GM23248 (cell line): ENCODE data around the gene NUCB2. TPM values are rescaled to one million over a fixed set of nuclear protein-coding genes. Genes with fewer than 3 reads are reported as not detected.

ENCODE experiments used
- DNase-seq: peaks from one replicate; pipeline ENCODE4 v3.0.0-alpha.2; 2015
- H2AFZ ChIP-seq: fragments of 200-600 bp; sonication (generic); 2 replicates; pipeline ENCODE4 v1.6.1; 2016; ENCODE audit warnings: antibody characterized with exemption
- H3F3A ChIP-seq: fragments of 200-600 bp; sonication (generic); 2 replicates; pipeline ENCODE4 v1.6.1; 2016; ENCODE audit warnings: mild to moderate bottlenecking, antibody characterized with exemption, mixed run types; ENCODE audit not compliant: insufficient read depth
- H3K27ac ChIP-seq: fragments of 200-600 bp; sonication (generic); 2 replicates; pipeline ENCODE4 v1.5.1; 2016; ENCODE audit warnings: mild to moderate bottlenecking
- H3K27me3 ChIP-seq: fragments of 200-600 bp; sonication (generic); replicated peaks from 2 replicates; pipeline ENCODE4 v1.6.1; 2016; ENCODE audit warnings: mild to moderate bottlenecking; ENCODE audit not compliant: insufficient read depth
- H3K36me3 ChIP-seq: fragments of 200-600 bp; sonication (generic); 2 replicates; pipeline ENCODE4 v1.6.1; 2016; ENCODE audit warnings: low read depth, mild to moderate bottlenecking
- H3K4me1 ChIP-seq: fragments of 200-600 bp; sonication (generic); 2 replicates; pipeline ENCODE4 v1.6.1; 2016; ENCODE audit warnings: mild to moderate bottlenecking; ENCODE audit not compliant: insufficient read depth
- H3K4me2 ChIP-seq: fragments of 200-600 bp; sonication (generic); one replicate; pipeline ENCODE4 v1.6.1; 2016; ENCODE audit warnings: mild to moderate bottlenecking; ENCODE audit not compliant: unreplicated experiment
- H3K4me3 ChIP-seq: fragments of 200-600 bp; sonication (generic); 2 replicates; pipeline ENCODE4 v1.5.1; 2016; ENCODE audit warnings: mild to moderate bottlenecking
- H3K79me2 ChIP-seq: fragments of 200-600 bp; sonication (generic); 2 replicates; pipeline ENCODE4 v1.6.1; 2016; ENCODE audit warnings: mild to moderate bottlenecking; ENCODE audit not compliant: insufficient read depth
- H3K9ac ChIP-seq: fragments of 200-600 bp; sonication (generic); 2 replicates; pipeline ENCODE4 v1.6.1; 2016; ENCODE audit warnings: mild to moderate bottlenecking
- H3K9me2 ChIP-seq: fragments of 200-600 bp; sonication (generic); 2 replicates; pipeline ENCODE4 v1.6.1; 2016; ENCODE audit warnings: mixed run types, mild to moderate bottlenecking, moderate library complexity; ENCODE audit not compliant: insufficient read depth
- H3K9me3 ChIP-seq: fragments of 200-600 bp; sonication (generic); one replicate; pipeline ENCODE4 v1.6.1; 2017; ENCODE audit warnings: low read depth
- H4K20me1 ChIP-seq: fragments of 200-600 bp; sonication (generic); 2 replicates; pipeline ENCODE4 v1.6.0; 2016; ENCODE audit not compliant: insufficient read depth
- EZH2 ChIP-seq: fragments of 200-600 bp; sonication (generic); IDR thresholded peaks from 2 replicates; pipeline ENCODE4 v1.6.1; 2018; ENCODE audit warnings: antibody characterized with exemption, mild to moderate bottlenecking; ENCODE audit not compliant: insufficient read depth, poor library complexity, severe bottlenecking
- EZH2phosphoT487 ChIP-seq: fragments of 200-600 bp; sonication (generic); IDR thresholded peaks from 2 replicates; pipeline ENCODE4 v1.6.1; 2018; ENCODE audit warnings: antibody characterized with exemption, moderate library complexity, mild to moderate bottlenecking, low read depth; ENCODE audit not compliant: insufficient read depth
- WGBS, 2 experiments: methylation state at CpG; one replicate each; pipeline ENCODE4 v1.1.6; 2015 to 2017; ENCODE audit warnings: low lambda C conversion rate in 2 of 2, low coverage in 1 of 2; ENCODE audit errors: missing lambda C conversion rate in 2 of 2; 5-methylcytosine and 5-hydroxymethylcytosine counted together
- in situ Hi-C: fragments of 300-500 bp; cut with MboI; formaldehyde crosslinking; loops from 2 replicates; pipeline ENCODE4 v1.15.0; 2020
- polyA plus RNA-seq: library from polyadenylated mRNA; unstranded; fragments of >200 nt; fragmentation: Nextera tagmentation; extraction: Ambion mirVana; gene quantifications from 2 replicates; pipeline ENCODE4 v1.2.1, GENCODE V29; 2016
- total RNA-seq: library from RNA; depleted of rRNA; stranded (reverse); fragments of >200 nt; shearing (Covaris generic); gene quantifications from 2 replicates; pipeline ENCODE4 v1.2.3, GENCODE V29; 2014

The NUCB2 gene
- total and polyA plus RNA-seq, 2 experiments from 2014 or later: 95.0 to 246 TPM

- Histone ChIP-seq H3K27ac (no peak overlapping the region), H3K27me3 (no peaks in the 10 kb centered on the region), H3K9me3 (no peaks in the 10 kb centered on the region), H3F3A (no peaks in the 10 kb centered on the region), H3K4me3 (no peak overlapping the region), H3K9me2 (no peaks in the 10 kb centered on the region), H4K20me1 (no peaks in the 10 kb centered on the region), H3K9ac (no peak overlapping the region), H3K79me2 (no peaks in the 10 kb centered on the region), H2AFZ (no peak overlapping the region), H3K4me2 (no peak overlapping the region), H3K4me1 (no peaks in the 10 kb centered on the region), H3K36me3 (peaks cover 15% of the 10 kb centered on the region; the same call in 1 of the 2 replicates)
- DNase-seq: no peak
- WGBS, 2 experiments: 92 to 94% methylated on average over 4 of the region's 4 CpGs
- no peak for TF ChIP-seq EZH2
- in situ Hi-C loops: no loop called here
Measured at GRCh38 chr11:17333799-17334586, 57.5 kb downstream of the NUCB2 start.

GRCh38 chr11:17343257-17343656 lies 66.7 kb downstream of the NUCB2 start:
- Histone ChIP-seq H3K9me2 (no peaks in the 10 kb centered on the region), H3K27ac (peak overlapping the region; percentile 59), H3K36me3 (no peaks in the 10 kb centered on the region), H3K4me1 (peaks cover 8% of the 10 kb centered on the region), H3K79me2 (no peaks in the 10 kb centered on the region), H4K20me1 (no peaks in the 10 kb centered on the region), H3K27me3 (no peaks in the 10 kb centered on the region), H3K9ac (peak overlapping the region; percentile 45; the same call in 1 of the 2 replicates), H3K9me3 (no peaks in the 10 kb centered on the region), H3K4me3 (no peak overlapping the region), H2AFZ (no peak overlapping the region), H3K4me2 (no peak overlapping the region), H3F3A (peaks cover 15% of the 10 kb centered on the region)
- in situ Hi-C loops: no loop called here
- DNase-seq: peak; percentile 13
- TF ChIP-seq EZH2: no peak
- WGBS, 2 experiments: 90 to 98% methylated on average over 2 of the region's 2 CpGs

- no peaks in the 10 kb centered on the region for H3K9me3 ChIP-seq
- peak overlapping the region; percentile 45 for H3K9ac ChIP-seq
- DNase-seq: peak; percentile 93
- peak overlapping the region; percentile 59 for H3K27ac ChIP-seq
- H2AFZ ChIP-seq: no peak overlapping the region
- H3K9me2 ChIP-seq: no peaks in the 10 kb centered on the region
- 18 to 27% methylated on average over 1 of the region's 1 CpG for WGBS, 2 experiments
- no peaks in the 10 kb centered on the region for H4K20me1 ChIP-seq
- TF ChIP-seq EZH2phosphoT487: no peak
- no peak for TF ChIP-seq EZH2
- no peak overlapping the region for H3K4me3 ChIP-seq
- H3K4me1 ChIP-seq: peaks cover 8% of the 10 kb centered on the region
- in situ Hi-C loops: no loop called here
- peaks cover 15% of the 10 kb centered on the region for H3F3A ChIP-seq
- no peaks in the 10 kb centered on the region for H3K27me3 ChIP-seq
- no peaks in the 10 kb centered on the region for H3K79me2 ChIP-seq
- peak overlapping the region; percentile 34 for H3K4me2 ChIP-seq
- no peaks in the 10 kb centered on the region for H3K36me3 ChIP-seq
Measured at GRCh38 chr11:17343907-17344306, 67.4 kb downstream of the NUCB2 start.

GRCh38 chr11:17347676-17348075 lies 71.1 kb downstream of the NUCB2 start:
- 15 to 21% methylated on average over 1 of the region's 1 CpG for WGBS, 2 experiments
- Histone ChIP-seq H3K4me2 (no peak overlapping the region), H3K79me2 (no peaks in the 10 kb centered on the region), H3K36me3 (no peaks in the 10 kb centered on the region), H3K9me3 (no peaks in the 10 kb centered on the region), H3K27ac (no peak overlapping the region), H3F3A (peaks cover 25% of the 10 kb centered on the region), H3K9ac (no peak overlapping the region), H3K9me2 (no peaks in the 10 kb centered on the region), H4K20me1 (no peaks in the 10 kb centered on the region), H3K4me3 (no peak overlapping the region), H2AFZ (no peak overlapping the region), H3K4me1 (peaks cover 13% of the 10 kb centered on the region), H3K27me3 (no peaks in the 10 kb centered on the region)
- peak; percentile 52 for DNase-seq
- in situ Hi-C loops: no loop called here
- TF ChIP-seq EZH2 (no peak), EZH2phosphoT487 (no peak)
